GM12878 (cell line): Measurements from ENCODE around the gene CACNA2D3. TPM values are rescaled to one million over a fixed set of nuclear protein-coding genes. Genes with fewer than 3 reads are reported as not detected.

ENCODE experiments used
- ATAC-seq: fragments of 200-7000 bp; cut with Tn5 transposase; 3 replicates; pipeline ENCODE4 v1.9.1; 2020; ENCODE audit warnings: mild to moderate bottlenecking, moderate library complexity
- BruUV-seq: library from RNA; stranded (reverse); fragments of 400-500 nt; replicated peaks from 2 replicates; lab custom pipeline; 2021; lab: Mats Ljungman, UMichigan
- CTCF ChIA-PET: fragments of 300-600 bp; sonication (Branson Sonifier 250); formaldehyde crosslinking; extraction: SDS; loops from one replicate; lab custom pipeline; 2021; ENCODE audit warnings: inconsistent platforms; lab: Yijun Ruan, JAX
- POLR2A ChIA-PET: fragments of 350-600 bp; formaldehyde crosslinking; extraction: SDS; loops from one replicate; lab custom pipeline; 2021; ENCODE audit warnings: inconsistent platforms; lab: Charles Lee
- RAD21 ChIA-PET: fragments of 300-600 bp; sonication (Branson Sonifier 250); formaldehyde crosslinking; loops from one replicate; lab custom pipeline; 2023; ENCODE audit warnings: antibody characterized with exemption; ENCODE audit not compliant: unreplicated experiment; lab: Charles Lee
- SMC1A ChIA-PET: fragments of 300-600 bp; sonication (Branson Sonifier 250); formaldehyde crosslinking; loops from one replicate; lab custom pipeline; 2023; ENCODE audit not compliant: unreplicated experiment, uncharacterized antibody; lab: Charles Lee
- DNase-seq: peaks from one replicate; pipeline ENCODE4 v3.0.0-alpha.2; 2011; ENCODE audit warnings: low read depth, low spot score
- FAIRE-seq: peaks from 3 replicates; lab custom pipeline; 2011; peaks lifted over from hg19 to GRCh38; lab: Jason Lieb, UNC
- H2AFZ ChIP-seq: 2 replicates; pipeline ENCODE4 v1.6.0; 2011; ENCODE audit warnings: low read depth, low read length, control low read depth; ENCODE audit not compliant: control insufficient read depth
- H3K27ac ChIP-seq: 2 replicates; pipeline ENCODE4 v1.5.1; 2011; ENCODE audit warnings: control low read depth; ENCODE audit not compliant: control insufficient read depth, insufficient read depth
- H3K27me3 ChIP-seq, 2 experiments: replicated peaks in 1 of 2; 2 replicates each; pipeline versions ENCODE4 v1.6.0 to v1.6.1; 2011; ENCODE audit warnings: low read length in 1 of 2; ENCODE audit not compliant: control insufficient read depth in 2 of 2, insufficient read depth in 2 of 2
- H3K36me3 ChIP-seq, 2 experiments: 2 replicates each; pipeline ENCODE4 v1.5.1; 2011; ENCODE audit warnings: low read length in 1 of 2; ENCODE audit not compliant: control insufficient read depth in 2 of 2, insufficient read depth in 2 of 2
- H3K4me1 ChIP-seq: 2 replicates; pipeline ENCODE4 v1.6.1; 2011; ENCODE audit warnings: mild to moderate bottlenecking, low read length, moderate library complexity, mixed read lengths; ENCODE audit not compliant: control insufficient read depth, insufficient read depth
- H3K4me2 ChIP-seq: 2 replicates; pipeline ENCODE4 v1.6.0; 2011; ENCODE audit warnings: control low read depth; ENCODE audit not compliant: control insufficient read depth, insufficient read depth
- H3K4me3 ChIP-seq: fragments of 200-600 bp; sonication (generic); 2 replicates; pipeline ENCODE4 v1.5.1; 2016
- H3K79me2 ChIP-seq: 2 replicates; pipeline ENCODE4 v1.6.0; 2011; ENCODE audit warnings: low read length; ENCODE audit not compliant: control insufficient read depth, insufficient read depth
- H3K9ac ChIP-seq: 2 replicates; pipeline ENCODE4 v1.8.0; 2011; ENCODE audit warnings: low read length, control low read depth, mixed read lengths; ENCODE audit not compliant: control insufficient read depth, insufficient read depth
- H3K9me3 ChIP-seq: replicated peaks from 3 replicates; pipeline ENCODE4 v1.5.1; 2011; ENCODE audit warnings: mild to moderate bottlenecking, low read length; ENCODE audit not compliant: control insufficient read depth, insufficient read depth
- H4K20me1 ChIP-seq: 2 replicates; pipeline ENCODE4 v1.6.0; 2011; ENCODE audit not compliant: control insufficient read depth, insufficient read depth
- CTCF ChIP-seq, 3 experiments: IDR thresholded peaks in 2 of 3; conservative IDR thresholded peaks in 1 of 3; 2 replicates each; pipeline ENCODE4 v1.5.1; 2011; ENCODE audit warnings: low read depth in 3 of 3, low read length in 3 of 3, mild to moderate bottlenecking in 3 of 3, control low read depth in 2 of 3, moderate library complexity in 2 of 3, inconsistent platforms in 1 of 3, mixed read lengths in 1 of 3; ENCODE audit not compliant: control insufficient read depth in 2 of 3, insufficient read depth in 1 of 3; ENCODE audit errors: extremely low read depth in 1 of 3
- NFYA ChIP-seq: IDR thresholded peaks from 2 replicates; pipeline ENCODE4 v1.6.1; 2011; ENCODE audit warnings: low read depth, mild to moderate bottlenecking, low read length, improper control_type of control experiment, borderline replicate concordance
- POLR2AphosphoS2 ChIP-seq: IDR thresholded peaks from 2 replicates; pipeline ENCODE4 v1.6.1; 2011; ENCODE audit warnings: low read depth, mild to moderate bottlenecking, low read length, improper control_type of control experiment, moderate library complexity
- SMC3 ChIP-seq: IDR thresholded peaks from 2 replicates; pipeline ENCODE4 v1.6.1; 2011; ENCODE audit warnings: low read length, improper control_type of control experiment, borderline replicate concordance
- WGBS: methylation state at CpG from one replicate; pipeline ENCODE4 v1.1.6; 2016; ENCODE audit warnings: low lambda C conversion rate; ENCODE audit not compliant: insufficient replicate concordance, insufficient coverage; ENCODE audit errors: missing lambda C conversion rate; 5-methylcytosine and 5-hydroxymethylcytosine counted together
- in situ Hi-C: fragments of 300-500 bp; cut with MboI; formaldehyde crosslinking; loops from 9 replicates; pipeline ENCODE4 v1.14.3; 2018; ENCODE audit warnings: mixed read lengths
- intact Hi-C: fragments of 100-400 bp; cut with micrococcal nuclease; formaldehyde crosslinking; loops from one replicate; pipeline ENCODE4 v1.14.2; 2022; ENCODE audit not compliant: unreplicated experiment
- polyA plus RNA-seq, 11 experiments: library from polyadenylated mRNA; depleted of rRNA in 4 of 11; unstranded in 6 of 11; stranded (reverse) in 5 of 11; fragments of >200 nt; fragmentation: Nextera tagmentation in 4 of 11; fragmentation: Illumina TruSeq in 1 of 11; extraction: Ambion mirVana in 4 of 11; extraction: Trizol in 1 of 11; gene quantifications; 1 replicate in 1 of 11; 2 replicates in 10 of 11; pipeline versions ENCODE4 v1.2.1 to v1.2.3, GENCODE V29; 2011 to 2016; ENCODE audit warnings: inconsistent platforms in 2 of 11, missing spikeins in 2 of 11, low read depth in 1 of 11
- total RNA-seq, 4 experiments: library from RNA; depleted of rRNA in 3 of 4; stranded (reverse); fragments of >200 nt in 3 of 4; fragmentation: Illumina TruSeq in 1 of 4; extraction: Trizol in 1 of 4; gene quantifications; 2 replicates each; pipeline versions ENCODE4 v1.2.1 to v1.2.3, GENCODE V29; 2013 to 2021

The CACNA2D3 gene
- total and polyA plus RNA-seq, 10 of the 15 experiments (the other 5 are each of a cell fraction or from before 2014, with no cell fraction given), result not detected

- no TSS peak for BruUV-seq
- Histone ChIP-seq H3K27me3 (peaks cover 0 to 2% of the 10 kb centered on the region in 2 experiments; a peak in 1 of 4 replicates), H3K9ac (no peak overlapping the region), H2AFZ (no peak overlapping the region), H3K79me2 (no peaks in the 10 kb centered on the region), H3K4me3 (no peak overlapping the region), H3K9me3 (no peaks in the 10 kb centered on the region), H3K4me2 (no peak overlapping the region), H3K27ac (no peak overlapping the region), H4K20me1 (no peaks in the 10 kb centered on the region), H3K36me3 (no peaks in the 10 kb centered on the region), H3K4me1 (no peaks in the 10 kb centered on the region)
- intact Hi-C loops (no loop called here), in situ Hi-C loops (no loop called here)
- ChIA-PET POLR2A (no interaction called here), SMC1A (no interaction called here), RAD21 (no interaction called here), CTCF (no interaction called here)
- ATAC-seq (no peak), FAIRE-seq (no peak), DNase-seq (no peak)
- 34% methylated on average over 4 of the region's 4 CpGs for WGBS
- TF ChIP-seq POLR2AphosphoS2, result no peak
Measured at GRCh38 chr3:54866251-54866650, 743.9 kb downstream of the CACNA2D3 start.

- Histone ChIP-seq H3K36me3 (no peaks in the 10 kb centered on the region), H3K9ac (no peak overlapping the region)
- SMC1A ChIA-PET, result no interaction called here
- peak; percentile 32; the same call in 1 of the 2 replicates for TF ChIP-seq SMC3
- TF ChIP-seq CTCF (IDR thresholded peaks at IDR 0.05 in 2 of 3, conservative IDR thresholded peaks at IDR 0.05 in 1 of 3; ENCODE audit: control insufficient read depth in 2 of 3, extremely low read depth in 1 of 3, insufficient read depth in 1 of 3, low read depth in 3 of 3, low read length in 3 of 3), result peak in 1 of 3 experiments; percentile 42; a peak in 2 of 6 replicates
- no peak for TF ChIP-seq NFYA
- TF ChIP-seq, all 136 proteins: peak for 2
- Histone ChIP-seq H3K4me1 (no peaks in the 10 kb centered on the region), H3K4me3 (no peak overlapping the region), H3K9me3 (no peaks in the 10 kb centered on the region), H4K20me1 (no peaks in the 10 kb centered on the region), H3K4me2 (no peak overlapping the region), H2AFZ (no peak overlapping the region), H3K27ac (no peak overlapping the region), H3K79me2 (no peaks in the 10 kb centered on the region), H3K27me3 (0 out of 4 replicates have a peak, but pooled peaks cover 0 to 4% of the 10 kb centered on the region in 2 experiments)
- FAIRE-seq (no peak), DNase-seq (no peak), ATAC-seq (no peak)
- intact Hi-C loops, result no loop called here
- in situ Hi-C loops, result no loop called here
- WGBS, result 22% methylated on average over 7 of the region's 7 CpGs
- RAD21 ChIA-PET, result no interaction called here
- POLR2A ChIA-PET, result no interaction called here
- CTCF ChIA-PET, result no interaction called here
- BruUV-seq, result no TSS peak
Measured at GRCh38 chr3:54870423-54870822, 748.1 kb downstream of the CACNA2D3 start.
